Ovary (tissue), 3 donors: ENCODE measurements around the gene FIZ1.

Experiments used
- POLR2A ChIP-seq: fragments of 450-650 bp; IDR thresholded peaks from one replicate; pipeline ENCODE4 v1.6.1; 2017; ENCODE audit warnings: antibody characterized with exemption, mild to moderate bottlenecking, moderate library complexity
- TF ChIP-seq, protein P1 (sequence below), 3 donors: fragments of 450-650 bp in 2 of 3; fragments of 200-600 bp in 1 of 3; IDR thresholded peaks; one replicate each; pipeline versions ENCODE4 v1.5.1 to v1.8.0; 2016 to 2022; ENCODE audit warnings: antibody characterized with exemption in 3 of 3, mild to moderate bottlenecking in 1 of 3
- donor health status: DM: no; HTN: no; CAD: no.

DNA sequence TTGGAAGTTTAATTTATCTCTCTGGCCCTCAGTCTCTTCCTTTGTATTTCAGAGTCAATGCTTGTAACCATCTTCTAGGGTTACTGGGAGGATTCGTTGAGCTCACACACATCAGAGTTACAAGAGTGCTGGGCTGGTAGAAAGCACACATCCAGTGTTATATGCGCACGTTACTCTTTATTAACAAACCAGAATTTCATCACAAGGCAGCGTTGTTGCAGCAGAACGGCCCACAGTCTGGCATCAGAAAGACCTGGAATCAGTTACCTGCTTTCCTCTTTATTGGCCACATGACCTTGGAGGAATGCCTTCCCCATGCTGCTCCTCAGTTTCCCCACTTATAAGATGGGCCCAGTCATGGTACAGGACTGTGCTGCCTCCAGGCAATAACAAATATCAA is 10.0 kb upstream of the FIZ1 start:
- TF ChIP-seq, protein P1, sequence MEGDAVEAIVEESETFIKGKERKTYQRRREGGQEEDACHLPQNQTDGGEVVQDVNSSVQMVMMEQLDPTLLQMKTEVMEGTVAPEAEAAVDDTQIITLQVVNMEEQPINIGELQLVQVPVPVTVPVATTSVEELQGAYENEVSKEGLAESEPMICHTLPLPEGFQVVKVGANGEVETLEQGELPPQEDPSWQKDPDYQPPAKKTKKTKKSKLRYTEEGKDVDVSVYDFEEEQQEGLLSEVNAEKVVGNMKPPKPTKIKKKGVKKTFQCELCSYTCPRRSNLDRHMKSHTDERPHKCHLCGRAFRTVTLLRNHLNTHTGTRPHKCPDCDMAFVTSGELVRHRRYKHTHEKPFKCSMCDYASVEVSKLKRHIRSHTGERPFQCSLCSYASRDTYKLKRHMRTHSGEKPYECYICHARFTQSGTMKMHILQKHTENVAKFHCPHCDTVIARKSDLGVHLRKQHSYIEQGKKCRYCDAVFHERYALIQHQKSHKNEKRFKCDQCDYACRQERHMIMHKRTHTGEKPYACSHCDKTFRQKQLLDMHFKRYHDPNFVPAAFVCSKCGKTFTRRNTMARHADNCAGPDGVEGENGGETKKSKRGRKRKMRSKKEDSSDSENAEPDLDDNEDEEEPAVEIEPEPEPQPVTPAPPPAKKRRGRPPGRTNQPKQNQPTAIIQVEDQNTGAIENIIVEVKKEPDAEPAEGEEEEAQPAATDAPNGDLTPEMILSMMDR (IDR thresholded peaks at IDR 0.05), result no peak
- TF ChIP-seq POLR2A, result no peak
